HG03439 (cell line): Measurements from ENCODE around the gene TAGAP.
"Not testable (repeated sequence)": the region's sequence is repeated elsewhere in the genome, so short reads cannot be mapped to it uniquely, and the experiment has no call there.

Experiments used
- ATAC-seq: cut with Tn5 transposase; IDR thresholded peaks from one replicate; pipeline ENCODE4 v1.9.1; 2021; ENCODE audit warnings: mild to moderate bottlenecking, moderate library complexity; ENCODE audit not compliant: unreplicated experiment

TAGAP gene

DNA sequence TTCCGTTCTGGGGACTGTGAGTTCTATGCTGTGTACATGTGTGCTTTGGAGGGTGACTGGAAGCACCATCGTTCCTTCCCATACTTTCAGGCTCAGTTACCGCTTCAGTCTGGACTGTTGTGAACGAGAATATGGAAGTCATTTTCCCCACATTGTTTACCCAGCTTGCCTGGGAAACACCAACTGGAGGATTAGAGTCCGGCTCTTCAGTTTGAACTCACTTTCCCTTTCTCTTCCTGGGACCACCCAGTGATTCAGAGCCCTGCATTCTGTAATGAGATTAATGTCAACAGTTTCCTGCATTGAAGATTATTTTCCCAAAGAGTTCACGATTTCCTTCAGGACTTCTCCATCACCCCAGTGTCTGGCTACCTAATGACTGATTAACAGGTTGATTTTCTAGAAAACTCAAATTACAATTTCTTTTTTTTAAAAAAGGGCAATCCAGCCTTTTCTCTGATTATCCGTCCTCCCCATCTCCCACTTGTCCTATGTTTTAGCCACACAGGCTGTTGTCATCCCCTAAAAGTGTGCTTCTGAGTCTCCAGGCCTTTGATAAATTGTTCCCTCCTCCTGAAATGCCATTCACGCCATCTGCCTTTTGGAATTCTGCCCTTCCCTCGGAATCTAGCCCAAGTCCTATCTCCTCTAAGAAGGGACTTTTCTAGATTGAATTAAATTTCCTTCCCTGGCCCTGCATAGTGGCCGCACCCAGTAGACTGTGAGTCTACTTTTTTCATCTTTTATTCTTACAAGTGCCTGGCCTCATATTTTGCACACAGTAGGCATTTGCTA lies 3.3 kb upstream of the TAGAP start:
- ATAC-seq: no peak

DNA sequence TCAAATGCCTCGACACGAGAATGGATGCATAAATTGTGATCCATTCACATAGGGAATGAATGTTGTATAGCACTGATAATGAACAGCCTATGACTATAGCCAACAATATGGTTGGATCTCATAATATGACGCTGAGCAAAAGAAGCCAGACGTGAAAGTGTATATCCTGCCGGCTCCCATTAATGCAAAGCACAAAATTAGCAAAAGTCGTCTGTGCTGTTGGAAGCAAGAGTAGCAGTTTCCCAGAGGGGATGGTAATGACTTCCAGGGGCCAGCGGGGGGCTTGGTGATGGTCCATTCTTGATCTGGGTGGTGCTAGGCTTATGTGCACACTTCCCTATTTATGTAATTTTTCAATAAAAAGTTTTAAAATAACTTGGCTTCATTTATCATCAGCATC lies 1.0 kb upstream of the TAGAP start:
- no peak for ATAC-seq

DNA sequence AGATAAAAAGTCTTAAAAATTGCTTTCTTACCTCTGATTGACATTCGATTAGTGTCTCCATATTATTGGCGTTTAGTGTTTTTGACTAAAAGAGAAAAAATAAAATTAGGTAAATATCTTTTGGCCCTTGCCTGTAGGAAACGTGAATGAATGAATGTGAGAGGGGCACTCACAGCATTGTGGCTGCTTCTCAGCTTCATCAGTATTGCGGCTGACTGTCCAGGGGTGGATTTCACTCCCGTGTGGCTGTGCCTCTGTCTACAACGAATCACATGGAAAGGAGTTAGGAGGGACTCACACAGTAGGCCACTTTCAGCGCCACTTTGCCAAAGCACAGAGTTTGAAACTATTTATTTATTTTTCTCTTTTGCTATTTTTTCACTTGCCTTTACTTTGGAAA lies 844 bp downstream of the TAGAP start:
- ATAC-seq: no peak

DNA sequence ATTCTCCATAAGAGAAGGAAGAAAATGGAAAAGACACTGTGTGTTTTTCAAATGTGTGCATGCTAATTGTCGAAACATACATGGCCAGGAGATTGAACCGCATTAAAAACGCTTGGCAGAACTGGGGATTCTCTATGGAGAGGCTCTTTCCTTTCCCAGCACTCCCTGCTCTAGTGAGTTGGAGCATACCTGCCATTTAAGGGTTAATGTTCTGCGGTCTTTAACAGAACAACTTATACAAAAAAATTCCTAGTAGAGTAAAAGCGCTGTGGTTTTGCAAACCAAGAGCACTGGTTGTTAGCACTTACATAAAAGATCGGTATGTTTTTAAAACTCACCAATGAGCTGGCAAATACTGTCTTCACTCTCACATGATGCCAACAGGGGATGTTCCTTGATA lies 1.5 kb downstream of the TAGAP start:
- ATAC-seq: no peak

DNA sequence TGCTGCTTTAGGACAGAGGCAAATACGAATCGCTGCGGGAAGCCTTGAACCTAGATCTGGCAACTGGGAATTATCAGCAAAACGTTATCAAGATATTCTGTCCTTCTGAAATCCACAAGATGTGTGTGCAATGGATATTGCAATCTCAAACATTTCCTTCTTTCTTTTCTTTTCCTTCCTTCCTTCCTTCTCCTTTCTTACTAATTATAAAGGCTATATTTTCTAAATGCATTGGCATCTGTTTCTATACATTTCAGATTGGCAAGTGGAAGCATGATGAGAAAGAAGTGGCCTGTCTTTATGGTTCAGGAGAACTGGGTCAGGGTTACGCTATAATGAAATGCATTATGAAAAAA lies 2.0 kb downstream of the TAGAP start:
- ATAC-seq: no peak

DNA sequence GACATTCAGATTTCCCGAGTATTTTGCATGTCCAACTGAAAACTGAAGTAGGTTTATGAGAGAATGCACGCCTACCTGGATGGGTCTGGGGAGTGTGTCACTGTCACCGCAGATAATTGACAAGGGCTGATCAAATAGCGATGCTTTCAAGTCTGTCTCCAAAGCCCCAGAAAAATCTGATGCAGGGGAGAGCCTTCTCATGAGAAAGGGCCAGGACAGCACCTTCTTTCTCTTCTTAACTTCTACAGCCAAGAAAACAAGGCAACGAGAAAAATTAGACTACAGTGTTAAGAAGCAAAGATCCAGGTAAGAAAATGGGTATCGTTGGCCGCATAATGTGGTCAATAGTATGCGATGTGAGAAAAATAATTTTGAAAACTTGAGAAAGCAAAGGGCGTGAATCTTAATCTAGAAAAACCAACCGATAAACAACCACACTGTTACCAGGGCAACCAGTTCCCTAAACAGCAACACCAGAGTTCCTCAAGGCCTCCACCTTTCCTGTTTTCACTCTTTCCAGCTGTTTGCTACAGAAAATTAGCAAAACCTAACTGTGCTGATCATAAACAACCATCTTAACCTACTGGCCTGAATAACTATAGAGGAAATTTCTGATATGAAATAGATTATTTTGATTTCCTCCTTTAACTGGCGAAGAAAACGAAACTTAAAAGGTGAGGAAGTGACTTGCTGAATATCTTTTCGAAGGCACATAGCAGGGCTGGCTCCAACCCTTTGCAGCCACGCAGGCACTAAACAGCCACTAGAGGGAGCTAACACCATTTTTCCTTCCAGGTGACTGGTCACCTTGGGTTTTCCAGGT lies 2.6 kb downstream of the TAGAP start:
- ATAC-seq: peak; percentile 38

DNA sequence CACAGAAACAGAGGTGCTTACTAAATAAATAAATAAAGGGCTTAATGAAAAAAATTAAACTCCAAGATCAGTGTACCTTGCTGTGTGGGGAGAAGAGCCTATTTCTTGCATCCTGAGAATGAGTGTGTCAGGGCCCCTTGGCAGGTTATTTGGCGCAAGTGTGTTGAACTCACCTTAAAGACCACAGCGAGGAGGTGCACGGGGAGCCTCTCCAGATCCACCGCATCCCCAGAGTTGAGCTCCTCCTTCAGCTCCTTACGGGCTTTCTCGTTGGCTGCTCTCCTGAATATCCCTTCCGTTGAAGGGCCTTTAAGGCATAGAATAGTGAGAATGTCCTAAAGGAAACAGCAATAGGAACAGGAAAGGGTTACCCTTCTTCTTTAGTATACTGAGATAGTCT lies 3.6 kb downstream of the TAGAP start:
- no peak for ATAC-seq

DNA sequence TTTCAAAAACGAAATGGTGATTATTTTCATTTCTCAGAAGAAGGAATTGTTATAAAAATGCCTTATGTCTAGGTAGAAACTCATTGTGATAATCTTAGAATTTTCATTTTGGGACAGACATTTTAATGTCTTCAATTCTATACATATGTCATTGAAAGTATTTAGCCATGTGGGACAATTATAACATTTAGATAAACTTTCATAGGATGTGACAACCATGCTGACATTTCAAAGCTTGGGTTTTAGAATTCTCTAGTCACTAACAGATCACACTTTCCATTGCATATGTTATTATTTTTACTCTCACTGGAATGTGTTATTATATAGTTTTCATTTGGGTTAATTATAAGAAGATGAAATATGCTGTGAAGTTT lies 4.9 kb downstream of the TAGAP start:
- no peak for ATAC-seq

DNA sequence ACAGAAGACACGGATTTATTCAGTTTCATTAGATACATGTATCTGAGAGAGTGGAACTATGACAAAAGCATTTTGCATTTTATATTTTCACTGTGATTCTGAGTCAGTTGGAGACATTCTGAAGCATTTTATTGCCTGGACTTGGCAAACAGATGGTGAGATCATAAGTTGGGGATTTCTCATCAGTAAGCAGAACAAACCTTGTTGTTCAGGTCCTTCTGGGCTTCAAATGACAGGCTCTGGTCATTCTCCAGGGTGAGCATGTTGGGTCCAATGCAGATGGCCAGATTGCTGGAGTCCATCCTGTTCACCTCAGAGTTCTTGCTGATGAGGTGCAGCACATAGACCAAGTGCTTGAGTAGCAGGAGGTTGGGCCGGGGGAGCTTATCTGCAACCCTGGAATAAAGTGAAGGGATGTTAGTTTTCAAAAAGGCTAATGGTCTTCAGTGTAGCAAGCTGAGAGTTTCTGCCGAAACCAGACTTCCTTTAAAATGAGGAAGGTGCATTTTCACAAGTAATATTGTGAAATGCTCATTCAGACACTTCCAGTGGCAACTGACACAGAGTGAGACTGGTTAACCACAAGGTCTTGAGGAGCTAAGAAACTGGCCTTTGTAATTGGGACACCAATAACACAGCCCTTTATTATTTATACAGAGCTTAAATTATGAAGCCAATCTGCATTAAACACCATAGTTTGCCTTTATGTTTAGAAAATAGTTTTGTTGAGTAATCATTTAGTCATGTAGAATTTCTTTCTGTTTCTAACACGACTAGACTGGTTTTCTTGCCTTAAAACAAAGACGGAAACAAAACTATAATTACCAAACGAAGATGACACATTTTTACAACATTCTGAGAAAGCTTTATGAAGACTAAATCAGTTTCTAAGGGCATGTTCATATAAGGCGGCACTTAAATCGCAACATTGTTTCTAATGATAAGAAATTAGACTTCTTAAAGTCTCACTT lies 5.6 kb downstream of the TAGAP start:
- peak; percentile 69 for ATAC-seq

DNA sequence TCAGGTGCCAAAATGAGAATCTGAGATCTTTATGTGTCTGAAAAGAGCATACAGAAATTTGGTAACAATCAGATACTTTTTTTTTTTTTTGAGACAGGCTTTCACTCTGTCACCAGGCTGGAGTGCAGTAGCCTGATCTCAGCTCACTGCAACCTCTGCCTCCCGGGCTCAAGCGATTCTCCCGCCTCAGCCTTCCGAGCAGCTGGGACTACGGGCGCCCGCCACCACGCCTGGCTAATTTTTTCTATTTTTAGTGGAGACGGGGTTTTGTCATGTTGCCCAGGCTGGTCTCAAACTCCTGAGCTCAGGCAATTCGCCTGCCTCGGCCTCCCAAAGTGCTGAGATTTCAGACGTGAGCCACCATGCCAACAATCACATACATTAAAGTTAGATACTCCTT lies 6.5 kb downstream of the TAGAP start:
- ATAC-seq: not testable (repeated sequence)

DNA sequence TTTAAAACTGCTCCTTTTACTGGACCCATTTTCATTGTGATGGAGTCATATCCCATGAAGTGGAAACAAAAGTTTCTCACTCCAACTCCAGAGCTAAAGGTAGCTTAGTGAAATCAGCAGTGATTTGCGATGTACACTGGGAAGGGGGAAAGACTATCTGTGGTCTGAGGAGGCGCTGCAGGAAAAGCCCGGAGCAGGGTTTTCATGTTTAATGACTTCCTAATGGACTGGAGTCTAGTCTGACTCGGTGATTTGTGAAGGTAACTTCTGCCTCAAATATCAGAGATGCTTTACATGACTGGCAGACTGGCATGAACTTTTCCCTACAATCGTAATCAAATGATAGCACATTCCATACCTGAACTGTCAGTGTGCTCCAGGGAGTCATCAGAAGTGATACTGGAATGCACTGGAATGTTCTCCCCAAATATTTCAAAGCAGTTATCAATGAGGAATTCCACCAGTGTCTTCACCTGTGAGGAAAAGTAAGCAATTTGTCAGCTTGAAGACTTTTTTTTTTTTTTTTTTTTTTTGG lies 7.0 kb downstream of the TAGAP start:
- ATAC-seq: no peak

DNA sequence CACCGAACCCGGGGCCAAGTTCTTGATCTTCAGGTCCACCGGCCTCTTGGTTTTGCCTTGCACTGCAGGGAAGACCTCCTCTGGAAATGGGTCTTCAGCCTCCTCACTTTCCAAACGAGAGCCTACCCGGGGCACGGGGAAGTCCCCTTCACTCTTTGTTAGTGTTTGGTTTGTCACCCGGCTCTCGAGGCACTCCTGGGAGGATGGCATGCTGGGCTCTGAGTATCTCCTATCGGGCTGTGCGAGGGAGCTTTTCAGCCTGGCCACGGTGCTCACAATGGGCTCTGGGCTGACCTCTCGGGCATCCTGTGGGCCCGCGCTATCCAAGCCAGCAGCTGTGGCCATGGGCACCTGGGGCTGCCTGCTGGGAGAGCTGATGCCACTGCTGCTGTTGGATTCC lies 8.1 kb downstream of the TAGAP start:
- ATAC-seq: no peak

DNA sequence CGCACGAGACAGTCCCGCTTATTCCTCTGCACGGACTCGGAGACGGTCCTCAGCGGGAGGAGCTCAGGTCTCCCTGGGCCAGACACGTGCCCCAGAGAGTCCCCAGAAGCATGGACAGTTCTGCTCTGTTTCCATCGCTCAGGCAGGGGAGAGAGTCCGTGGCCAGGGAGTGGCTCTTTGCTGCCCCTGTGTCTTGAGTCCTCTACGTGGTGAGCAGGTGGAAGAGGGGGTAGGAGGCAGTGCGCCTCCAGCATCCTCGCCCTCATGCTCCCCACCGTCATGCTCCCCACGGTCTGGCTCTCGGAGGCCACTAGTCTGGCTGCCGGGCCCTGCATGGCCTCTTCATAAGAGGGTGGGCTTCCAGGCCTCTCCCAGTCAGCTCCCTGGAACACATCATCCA lies 8.9 kb downstream of the TAGAP start:
- no peak for ATAC-seq

DNA sequence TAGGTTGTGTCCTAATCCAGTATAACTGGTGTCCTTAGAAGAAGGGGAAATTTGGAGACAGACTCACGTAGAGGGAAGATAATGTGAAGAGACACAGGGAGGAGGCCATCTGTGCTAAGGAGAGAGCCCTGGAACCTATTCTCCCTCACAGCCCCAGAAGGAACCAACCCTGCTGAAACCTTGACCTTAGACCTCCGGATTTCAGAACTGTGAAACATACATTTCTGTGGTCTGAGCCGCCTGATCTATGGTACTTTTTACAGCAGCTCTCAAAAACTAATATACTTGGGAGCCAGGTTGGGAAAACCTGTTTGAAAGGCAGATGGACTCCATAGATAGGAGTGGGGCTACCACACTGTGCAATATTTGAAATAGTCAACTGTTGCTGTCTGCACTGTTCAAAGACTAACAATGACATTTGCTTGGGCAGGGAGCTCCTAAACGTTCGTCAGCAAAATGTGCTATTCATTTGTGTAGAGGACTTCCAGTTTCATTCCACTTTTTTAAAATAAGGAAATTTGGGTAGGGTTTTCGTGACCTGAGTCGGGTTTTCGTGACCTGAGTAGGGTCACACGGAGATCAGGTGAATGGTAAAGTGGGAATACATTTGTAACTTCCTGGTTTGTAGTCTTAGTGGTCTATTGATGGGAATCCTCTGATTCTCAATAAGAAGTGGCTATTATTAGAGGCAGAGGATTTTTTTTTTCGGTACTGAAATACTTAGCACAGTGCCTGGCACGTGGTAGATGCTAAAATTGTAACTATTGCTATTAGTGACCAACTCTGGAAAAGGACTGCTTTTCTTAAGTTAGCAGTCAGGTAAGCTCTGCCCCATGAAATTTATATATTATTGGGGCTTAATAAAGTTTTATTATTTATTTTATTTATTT lies 11.4 kb downstream of the TAGAP start:
- ATAC-seq: no peak

DNA sequence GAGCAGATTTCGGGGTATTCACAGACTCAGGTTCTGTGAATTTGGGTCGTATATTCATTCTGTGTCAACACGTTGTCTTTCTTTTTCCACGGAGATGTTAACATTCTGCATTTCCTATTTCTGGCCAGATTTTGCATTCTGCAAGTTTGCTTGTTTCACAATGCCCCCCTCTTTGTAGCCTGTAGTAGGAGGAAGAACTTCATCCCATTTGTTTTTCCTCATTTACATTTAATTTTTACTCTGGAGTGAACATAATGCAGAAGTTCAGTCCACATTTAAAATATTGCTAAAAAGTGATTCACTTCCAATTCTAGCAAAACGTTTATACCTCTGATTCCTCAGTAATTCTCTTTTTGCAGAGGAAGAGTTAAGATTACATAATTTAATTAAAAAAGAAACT lies 12.9 kb downstream of the TAGAP start:
- ATAC-seq: no peak

DNA sequence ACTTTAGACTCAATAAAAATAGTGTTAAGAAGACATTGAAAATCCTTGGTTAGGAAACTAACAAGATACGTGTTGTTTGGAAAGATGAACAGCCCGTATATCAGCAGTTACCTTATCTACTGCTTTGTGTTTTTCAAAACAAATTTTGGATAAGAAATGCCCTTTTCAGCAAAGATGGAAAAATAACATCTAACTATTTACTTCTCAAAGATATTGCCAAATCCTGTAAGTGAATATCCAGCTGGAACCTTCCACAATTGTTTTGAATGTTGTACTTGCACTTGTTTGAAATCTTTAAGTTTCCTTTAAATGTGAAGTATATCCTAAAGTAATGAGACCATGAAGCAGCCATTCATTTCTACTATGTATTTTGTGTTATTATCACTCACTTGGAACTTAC lies 14.6 kb downstream of the TAGAP start:
- ATAC-seq: no peak

DNA sequence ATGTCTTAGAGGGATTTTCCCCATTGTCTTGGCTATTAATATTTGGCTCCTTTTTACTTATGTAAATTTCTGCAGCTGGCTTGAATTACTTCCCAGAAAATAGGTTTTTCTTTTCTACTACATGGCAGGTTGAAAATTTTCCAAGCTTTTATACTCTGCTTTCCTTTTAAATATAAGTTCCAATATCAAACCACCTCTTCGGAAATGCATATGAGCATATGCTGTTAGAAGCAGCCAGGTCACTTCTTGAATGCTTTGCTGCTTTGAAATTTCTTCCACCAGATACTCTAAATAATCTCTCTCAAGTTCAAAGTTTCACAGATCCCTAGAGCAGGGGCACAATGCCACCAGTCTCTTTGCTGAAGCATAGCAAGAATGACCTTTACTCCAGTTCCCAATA lies 19.6 kb downstream of the TAGAP start:
- not testable (repeated sequence) for ATAC-seq

DNA sequence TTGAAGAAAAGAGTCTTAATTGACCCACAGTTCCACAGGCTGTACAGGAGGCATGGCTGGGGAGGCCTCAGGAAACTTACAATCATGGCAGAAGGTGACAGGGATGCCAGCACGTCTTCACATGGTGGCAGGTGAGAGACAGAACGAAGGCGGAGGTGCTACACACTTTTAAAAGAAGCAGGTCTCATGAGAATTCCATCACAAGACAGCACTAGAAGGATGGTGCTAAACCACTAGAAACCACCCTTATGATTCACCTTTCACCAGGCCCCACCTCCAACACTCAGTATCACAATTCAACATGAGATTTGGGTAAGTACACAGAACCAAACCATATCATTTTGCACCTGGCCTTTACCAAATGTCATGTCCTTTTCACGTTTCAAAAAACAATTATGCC lies 20.9 kb downstream of the TAGAP start:
- no peak for ATAC-seq

DNA sequence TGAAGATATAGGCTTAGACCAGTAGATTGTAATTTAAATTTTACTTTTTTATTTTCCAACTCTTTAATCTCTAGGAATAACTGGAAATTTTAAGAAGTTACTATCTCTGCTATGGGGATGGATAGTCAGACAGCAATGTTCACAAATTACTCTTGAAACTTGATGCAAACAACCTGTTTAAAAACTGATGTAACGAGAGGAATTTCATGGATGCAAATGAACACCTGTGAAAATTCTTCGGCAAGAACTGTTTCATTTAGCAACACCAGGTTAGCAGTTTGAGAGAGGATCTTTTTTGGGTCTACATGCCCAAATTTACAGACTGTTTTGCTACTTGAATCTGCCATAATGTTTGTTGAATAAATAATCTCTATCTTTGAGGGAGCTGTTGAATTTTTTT lies 24.8 kb downstream of the TAGAP start:
- ATAC-seq: no peak
